ENCODE measurements around the gene ATP5F1D. TPM values are rescaled to one million over a fixed set of nuclear protein-coding genes. Genes with fewer than 3 reads are reported as not detected.
A peak's percentile ranks its signal among the peaks of the same experiment; 100 is the strongest.

Gene ATP5F1D
- total and polyA plus RNA-seq, 2 of the 13 experiments (the other 11 are each of a cell fraction or from before 2014, with no cell fraction given) = 39.4 to 78.7 TPM

GRCh38 chr19:1260749-1261537 lies 19.4 kb downstream of the ATP5F1D start (continued):
- TF ChIP-seq, protein P1, sequence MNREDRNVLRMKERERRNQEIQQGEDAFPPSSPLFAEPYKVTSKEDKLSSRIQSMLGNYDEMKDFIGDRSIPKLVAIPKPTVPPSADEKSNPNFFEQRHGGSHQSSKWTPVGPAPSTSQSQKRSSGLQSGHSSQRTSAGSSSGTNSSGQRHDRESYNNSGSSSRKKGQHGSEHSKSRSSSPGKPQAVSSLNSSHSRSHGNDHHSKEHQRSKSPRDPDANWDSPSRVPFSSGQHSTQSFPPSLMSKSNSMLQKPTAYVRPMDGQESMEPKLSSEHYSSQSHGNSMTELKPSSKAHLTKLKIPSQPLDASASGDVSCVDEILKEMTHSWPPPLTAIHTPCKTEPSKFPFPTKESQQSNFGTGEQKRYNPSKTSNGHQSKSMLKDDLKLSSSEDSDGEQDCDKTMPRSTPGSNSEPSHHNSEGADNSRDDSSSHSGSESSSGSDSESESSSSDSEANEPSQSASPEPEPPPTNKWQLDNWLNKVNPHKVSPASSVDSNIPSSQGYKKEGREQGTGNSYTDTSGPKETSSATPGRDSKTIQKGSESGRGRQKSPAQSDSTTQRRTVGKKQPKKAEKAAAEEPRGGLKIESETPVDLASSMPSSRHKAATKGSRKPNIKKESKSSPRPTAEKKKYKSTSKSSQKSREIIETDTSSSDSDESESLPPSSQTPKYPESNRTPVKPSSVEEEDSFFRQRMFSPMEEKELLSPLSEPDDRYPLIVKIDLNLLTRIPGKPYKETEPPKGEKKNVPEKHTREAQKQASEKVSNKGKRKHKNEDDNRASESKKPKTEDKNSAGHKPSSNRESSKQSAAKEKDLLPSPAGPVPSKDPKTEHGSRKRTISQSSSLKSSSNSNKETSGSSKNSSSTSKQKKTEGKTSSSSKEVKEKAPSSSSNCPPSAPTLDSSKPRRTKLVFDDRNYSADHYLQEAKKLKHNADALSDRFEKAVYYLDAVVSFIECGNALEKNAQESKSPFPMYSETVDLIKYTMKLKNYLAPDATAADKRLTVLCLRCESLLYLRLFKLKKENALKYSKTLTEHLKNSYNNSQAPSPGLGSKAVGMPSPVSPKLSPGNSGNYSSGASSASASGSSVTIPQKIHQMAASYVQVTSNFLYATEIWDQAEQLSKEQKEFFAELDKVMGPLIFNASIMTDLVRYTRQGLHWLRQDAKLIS (CRISPR knock-in tag; IDR thresholded peaks at IDR 0.05) = no peak
- no peak for TF ChIP-seq KLF12 (CRISPR knock-in tag; IDR thresholded peaks at IDR 0.05; ENCODE audit: borderline replicate concordance)
- TF ChIP-seq ISX (CRISPR knock-in tag; conservative IDR thresholded peaks at IDR 0.05) = no peak
- TF ChIP-seq ZNF354B (CRISPR knock-in tag; IDR thresholded peaks at IDR 0.05) = no peak
- TF ChIP-seq PITX1 (CRISPR knock-in tag; IDR thresholded peaks at IDR 0.05) = no peak
- TF ChIP-seq PHB2 (IDR thresholded peaks at IDR 0.05; ENCODE audit: partially characterized antibody) = no peak
- no peak for TF ChIP-seq CBX2 (IDR thresholded peaks at IDR 0.05; ENCODE audit: low read depth, low read length)
- TF ChIP-seq CBX2 (CRISPR knock-in tag; IDR thresholded peaks at IDR 0.05; ENCODE audit: low read depth) = no peak
- TF ChIP-seq TCF7L2 (IDR thresholded peaks at IDR 0.05; ENCODE audit: low read depth, low read length) = no peak
- no peak for TF ChIP-seq SCMH1 (CRISPR knock-in tag; IDR thresholded peaks at IDR 0.05; ENCODE audit: borderline replicate concordance)
- 0 out of 4 replicates have a peak, but pooled peaks of 1 of the 2 experiments have one; percentile 24 for TF ChIP-seq EP300 (IDR thresholded peaks at IDR 0.05; ENCODE audit: low read depth in 2 of 2, low read length in 2 of 2)
- no peak for TF ChIP-seq EP300 (CRISPR knock-in tag; IDR thresholded peaks at IDR 0.05; ENCODE audit: borderline replicate concordance)
- no peak for TF ChIP-seq TBL1XR1 (IDR thresholded peaks at IDR 0.05; ENCODE audit: borderline replicate concordance, low read length, partially characterized antibody)
- no peak for TF ChIP-seq ELK4 (CRISPR knock-in tag; IDR thresholded peaks at IDR 0.05; ENCODE audit: borderline replicate concordance)
- TF ChIP-seq PRDM10 (CRISPR knock-in tag; IDR thresholded peaks at IDR 0.05; ENCODE audit: low read depth) = no peak
- TF ChIP-seq, protein P2, sequence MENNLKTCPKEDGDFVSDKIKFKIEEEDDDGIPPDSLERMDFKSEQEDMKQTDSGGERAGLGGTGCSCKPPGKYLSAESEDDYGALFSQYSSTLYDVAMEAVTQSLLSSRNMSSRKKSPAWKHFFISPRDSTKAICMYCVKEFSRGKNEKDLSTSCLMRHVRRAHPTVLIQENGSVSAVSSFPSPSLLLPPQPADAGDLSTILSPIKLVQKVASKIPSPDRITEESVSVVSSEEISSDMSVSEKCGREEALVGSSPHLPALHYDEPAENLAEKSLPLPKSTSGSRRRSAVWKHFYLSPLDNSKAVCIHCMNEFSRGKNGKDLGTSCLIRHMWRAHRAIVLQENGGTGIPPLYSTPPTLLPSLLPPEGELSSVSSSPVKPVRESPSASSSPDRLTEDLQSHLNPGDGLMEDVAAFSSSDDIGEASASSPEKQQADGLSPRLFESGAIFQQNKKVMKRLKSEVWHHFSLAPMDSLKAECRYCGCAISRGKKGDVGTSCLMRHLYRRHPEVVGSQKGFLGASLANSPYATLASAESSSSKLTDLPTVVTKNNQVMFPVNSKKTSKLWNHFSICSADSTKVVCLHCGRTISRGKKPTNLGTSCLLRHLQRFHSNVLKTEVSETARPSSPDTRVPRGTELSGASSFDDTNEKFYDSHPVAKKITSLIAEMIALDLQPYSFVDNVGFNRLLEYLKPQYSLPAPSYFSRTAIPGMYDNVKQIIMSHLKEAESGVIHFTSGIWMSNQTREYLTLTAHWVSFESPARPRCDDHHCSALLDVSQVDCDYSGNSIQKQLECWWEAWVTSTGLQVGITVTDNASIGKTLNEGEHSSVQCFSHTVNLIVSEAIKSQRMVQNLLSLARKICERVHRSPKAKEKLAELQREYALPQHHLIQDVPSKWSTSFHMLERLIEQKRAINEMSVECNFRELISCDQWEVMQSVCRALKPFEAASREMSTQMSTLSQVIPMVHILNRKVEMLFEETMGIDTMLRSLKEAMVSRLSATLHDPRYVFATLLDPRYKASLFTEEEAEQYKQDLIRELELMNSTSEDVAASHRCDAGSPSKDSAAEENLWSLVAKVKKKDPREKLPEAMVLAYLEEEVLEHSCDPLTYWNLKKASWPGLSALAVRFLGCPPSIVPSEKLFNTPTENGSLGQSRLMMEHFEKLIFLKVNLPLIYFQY (CRISPR knock-in tag; IDR thresholded peaks at IDR 0.05; ENCODE audit: borderline replicate concordance) = no peak

All from HepG2 (cell line).